ENCODE results near the gene CEBPA.

Gene CEBPA

DNA sequence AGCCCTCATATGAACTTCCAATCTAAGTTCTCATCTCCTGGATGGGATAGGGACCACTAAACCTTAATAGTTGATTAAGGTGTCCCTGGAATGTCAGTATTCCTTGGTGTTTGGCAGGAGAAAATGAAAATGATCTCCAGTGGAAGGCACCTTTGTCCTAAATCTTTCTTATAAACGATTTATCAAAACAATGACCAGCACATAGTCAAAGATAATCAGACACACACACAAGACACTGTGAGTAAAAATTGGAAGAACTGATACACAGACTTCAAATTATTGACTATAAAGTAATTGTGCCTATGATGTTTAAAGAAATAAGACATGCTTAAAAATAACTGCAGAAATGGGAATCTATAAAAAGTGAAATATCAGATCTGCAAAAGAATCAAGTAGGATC is 13.7 kb downstream of the CEBPA start:
- no peaks in the 10 kb centered on the region for H3K36me3 ChIP-seq (ENCODE audit: insufficient read depth, low read length)
- H3K9me3 ChIP-seq (ENCODE audit: low read depth, low read length) = no peaks in the 10 kb centered on the region
- H3K4me3 ChIP-seq = no peak overlapping the region
- H3K9ac ChIP-seq (ENCODE audit: insufficient read length) = no peak overlapping the region
- TF ChIP-seq FOXP2 (optimal IDR thresholded peaks at IDR 0.05; ENCODE audit: control extremely low read depth, extremely low read length, insufficient read depth) (no peak), POLR2AphosphoS5 (IDR thresholded peaks at IDR 0.05; ENCODE audit: borderline replicate concordance, low read depth, low read length) (no peak)
- no peak for DNase-seq (ENCODE audit: low read depth, low spot score)
- no peak overlapping the region for H3K27ac ChIP-seq

- DNase-seq (ENCODE audit: low read depth, low spot score) = no peak
- no peaks in the 10 kb centered on the region for H3K9me3 ChIP-seq (ENCODE audit: low read depth, low read length)
- no peak overlapping the region for H3K4me3 ChIP-seq
- no peak overlapping the region for H3K27ac ChIP-seq
- TF ChIP-seq EZH2 (IDR thresholded peaks at IDR 0.05) (no peak), POLR2AphosphoS5 (IDR thresholded peaks at IDR 0.05; ENCODE audit: borderline replicate concordance, low read depth, low read length) (no peak), FOXP2 (optimal IDR thresholded peaks at IDR 0.05; ENCODE audit: control extremely low read depth, extremely low read length, insufficient read depth) (no peak)
- H3K36me3 ChIP-seq (ENCODE audit: insufficient read depth, low read length) = no peaks in the 10 kb centered on the region
- no peak overlapping the region for H3K9ac ChIP-seq (ENCODE audit: insufficient read length)
These were observed 14.4 kb downstream of the CEBPA start for GRCh38 chr19:33287927-33288326.

DNA sequence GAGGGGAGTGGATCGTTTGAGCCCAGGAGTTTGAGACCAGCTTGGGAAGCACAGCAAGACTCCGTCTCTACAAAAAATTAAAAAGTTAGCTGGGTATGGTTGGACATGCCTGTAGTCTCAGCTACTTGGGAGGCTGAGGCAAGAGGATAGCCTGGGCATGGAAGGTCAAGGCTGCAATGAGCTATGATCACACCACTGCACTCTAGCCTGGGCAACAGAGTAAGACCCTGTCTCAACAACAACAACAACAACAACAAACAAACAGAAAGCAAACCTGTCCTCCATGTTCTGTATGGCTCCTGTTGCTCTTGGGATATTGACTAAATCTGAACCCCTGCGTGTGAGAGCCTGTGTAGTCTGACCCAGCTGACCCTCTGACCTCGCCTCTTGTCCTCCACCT is 14.9 kb downstream of the CEBPA start:
- no peak for TF ChIP-seq POLR2AphosphoS5 (IDR thresholded peaks at IDR 0.05; ENCODE audit: borderline replicate concordance, low read depth, low read length)
- TF ChIP-seq EZH2 (IDR thresholded peaks at IDR 0.05) = no peak
- no peak for TF ChIP-seq FOXP2 (optimal IDR thresholded peaks at IDR 0.05; ENCODE audit: control extremely low read depth, extremely low read length, insufficient read depth)
- Histone ChIP-seq H3K9me3 (ENCODE audit: low read depth, low read length) (no peaks in the 10 kb centered on the region), H3K9ac (ENCODE audit: insufficient read length) (no peak overlapping the region), H3K36me3 (ENCODE audit: insufficient read depth, low read length) (no peaks in the 10 kb centered on the region), H3K4me3 (no peak overlapping the region), H3K27ac (no peak overlapping the region)
- DNase-seq (ENCODE audit: low read depth, low spot score) = no peak

DNA sequence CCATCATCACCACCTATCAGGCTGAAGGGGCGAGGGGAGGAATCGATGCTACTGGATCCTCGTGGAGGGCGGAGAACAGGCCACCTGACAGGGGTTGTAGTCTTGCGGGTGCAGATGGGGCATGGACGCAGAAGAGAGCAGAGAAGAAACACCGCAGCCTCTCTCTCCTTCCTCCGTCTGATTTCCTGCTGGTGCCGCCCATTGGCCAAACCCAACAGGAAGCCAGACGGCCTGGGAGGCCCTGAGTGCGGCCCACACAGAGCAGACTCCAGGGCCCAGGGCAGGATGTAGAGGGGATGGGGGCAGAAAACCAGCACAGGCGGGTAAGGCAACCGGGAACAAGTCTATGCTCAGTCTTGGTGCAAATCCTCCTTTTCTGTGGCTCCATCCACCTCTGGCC is 15.4 kb downstream of the CEBPA start:
- TF ChIP-seq EZH2 (IDR thresholded peaks at IDR 0.05) (no peak), FOXP2 (optimal IDR thresholded peaks at IDR 0.05; ENCODE audit: control extremely low read depth, extremely low read length, insufficient read depth) (no peak), POLR2AphosphoS5 (IDR thresholded peaks at IDR 0.05; ENCODE audit: borderline replicate concordance, low read depth, low read length) (no peak)
- no peaks in the 10 kb centered on the region for H3K9me3 ChIP-seq (ENCODE audit: low read depth, low read length)
- no peaks in the 10 kb centered on the region for H3K36me3 ChIP-seq (ENCODE audit: insufficient read depth, low read length)
- no peak overlapping the region for H3K4me3 ChIP-seq
- no peak overlapping the region for H3K9ac ChIP-seq (ENCODE audit: insufficient read length)
- DNase-seq (ENCODE audit: low read depth, low spot score) = no peak
- H3K27ac ChIP-seq = no peak overlapping the region

DNA sequence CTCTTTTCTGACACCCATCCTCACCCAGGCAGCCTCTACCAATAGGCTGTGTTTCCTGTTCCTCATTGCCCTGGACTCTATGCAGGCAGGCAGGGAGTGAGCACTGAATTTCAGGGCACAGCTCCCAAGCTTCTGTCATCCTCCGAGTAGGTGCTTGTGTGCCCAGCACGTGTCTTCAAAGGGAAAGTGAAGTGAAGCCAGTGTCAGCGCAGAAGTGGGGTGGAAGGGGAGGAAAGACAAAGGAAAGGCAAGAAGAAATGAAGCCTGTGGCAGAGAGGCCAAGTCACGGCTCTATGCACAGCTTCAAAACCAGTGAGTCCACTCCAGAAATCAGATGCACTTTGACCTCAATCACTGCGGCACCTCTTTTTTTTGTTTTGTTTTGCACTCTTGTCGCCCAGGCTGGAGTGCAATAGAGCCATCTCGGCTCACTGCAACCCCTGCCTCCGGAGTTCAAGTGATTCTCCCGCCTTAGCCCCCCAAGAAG is 16.9 kb downstream of the CEBPA start:
- H3K9me3 ChIP-seq (ENCODE audit: low read depth, low read length) = no peaks in the 10 kb centered on the region
- H3K4me3 ChIP-seq = no peak overlapping the region
- no peaks in the 10 kb centered on the region for H3K36me3 ChIP-seq (ENCODE audit: insufficient read depth, low read length)
- H3K9ac ChIP-seq (ENCODE audit: insufficient read length) = no peak overlapping the region
- no peak for DNase-seq (ENCODE audit: low read depth, low spot score)
- no peak for TF ChIP-seq EZH2 (IDR thresholded peaks at IDR 0.05)
- no peak for TF ChIP-seq POLR2AphosphoS5 (IDR thresholded peaks at IDR 0.05; ENCODE audit: borderline replicate concordance, low read depth, low read length)
- TF ChIP-seq FOXP2 (optimal IDR thresholded peaks at IDR 0.05; ENCODE audit: control extremely low read depth, extremely low read length, insufficient read depth) = no peak
- H3K27ac ChIP-seq = no peak overlapping the region

GRCh38 chr19:33284756-33285155 is 17.6 kb downstream of the CEBPA start:
- no peak overlapping the region for H3K9ac ChIP-seq (ENCODE audit: insufficient read length)
- no peaks in the 10 kb centered on the region for H3K9me3 ChIP-seq (ENCODE audit: low read depth, low read length)
- H3K36me3 ChIP-seq (ENCODE audit: insufficient read depth, low read length) = no peaks in the 10 kb centered on the region
- DNase-seq (ENCODE audit: low read depth, low spot score) = no peak
- H3K4me3 ChIP-seq = no peak overlapping the region
- H3K27ac ChIP-seq = no peak overlapping the region
- TF ChIP-seq EZH2 (IDR thresholded peaks at IDR 0.05) (no peak), POLR2AphosphoS5 (IDR thresholded peaks at IDR 0.05; ENCODE audit: borderline replicate concordance, low read depth, low read length) (no peak), FOXP2 (optimal IDR thresholded peaks at IDR 0.05; ENCODE audit: control extremely low read depth, extremely low read length, insufficient read depth) (no peak)

DNA sequence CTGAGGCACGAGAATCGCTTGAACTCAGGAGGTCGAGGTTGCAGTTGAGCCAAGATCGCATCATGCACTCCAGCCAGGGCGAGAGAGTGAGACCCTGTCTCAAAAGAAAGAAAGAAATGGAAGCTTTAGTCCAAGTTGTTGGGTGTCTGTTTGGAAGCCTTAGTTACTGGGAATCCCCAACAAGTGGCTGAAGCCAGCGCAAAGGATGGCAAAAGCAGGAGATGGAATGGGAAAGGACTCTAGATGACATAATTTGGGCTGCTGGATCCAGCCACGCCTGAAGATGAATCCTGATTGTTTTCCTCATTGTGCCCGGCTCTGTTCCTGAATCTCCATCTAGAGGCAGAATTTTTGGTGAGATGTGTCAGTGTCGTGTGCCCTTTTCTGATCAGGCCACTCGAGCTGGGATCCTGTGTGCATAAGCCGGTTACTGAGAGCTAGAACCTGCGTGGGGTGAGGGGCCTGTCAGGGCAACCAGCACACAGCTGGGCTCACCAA is 18.1 kb downstream of the CEBPA start:
- no peak for DNase-seq (ENCODE audit: low read depth, low spot score)
- TF ChIP-seq FOXP2 (optimal IDR thresholded peaks at IDR 0.05; ENCODE audit: control extremely low read depth, extremely low read length, insufficient read depth) (no peak), EZH2 (IDR thresholded peaks at IDR 0.05) (no peak), POLR2AphosphoS5 (IDR thresholded peaks at IDR 0.05; ENCODE audit: borderline replicate concordance, low read depth, low read length) (no peak)
- Histone ChIP-seq H3K36me3 (ENCODE audit: insufficient read depth, low read length) (no peaks in the 10 kb centered on the region), H3K9me3 (ENCODE audit: low read depth, low read length) (no peaks in the 10 kb centered on the region), H3K27ac (no peak overlapping the region), H3K9ac (ENCODE audit: insufficient read length) (no peak overlapping the region), H3K4me3 (no peak overlapping the region)

- Histone ChIP-seq H3K4me3 (no peak overlapping the region), H3K9me3 (ENCODE audit: low read depth, low read length) (no peaks in the 10 kb centered on the region), H3K9ac (ENCODE audit: insufficient read length) (no peak overlapping the region), H3K36me3 (ENCODE audit: insufficient read depth, low read length) (no peaks in the 10 kb centered on the region), H3K27ac (no peak overlapping the region)
- no peak for TF ChIP-seq POLR2AphosphoS5 (IDR thresholded peaks at IDR 0.05; ENCODE audit: borderline replicate concordance, low read depth, low read length)
- TF ChIP-seq EZH2 (IDR thresholded peaks at IDR 0.05) = no peak
- no peak for TF ChIP-seq FOXP2 (optimal IDR thresholded peaks at IDR 0.05; ENCODE audit: control extremely low read depth, extremely low read length, insufficient read depth)
- DNase-seq (ENCODE audit: low read depth, low spot score) = no peak
These were observed 18.7 kb downstream of the CEBPA start for GRCh38 chr19:33283589-33283988.

- H3K4me3 ChIP-seq = no peak overlapping the region
- TF ChIP-seq EZH2 (IDR thresholded peaks at IDR 0.05) (no peak), POLR2AphosphoS5 (IDR thresholded peaks at IDR 0.05; ENCODE audit: borderline replicate concordance, low read depth, low read length) (no peak), FOXP2 (optimal IDR thresholded peaks at IDR 0.05; ENCODE audit: control extremely low read depth, extremely low read length, insufficient read depth) (no peak)
- H3K36me3 ChIP-seq (ENCODE audit: insufficient read depth, low read length) = no peaks in the 10 kb centered on the region
- H3K27ac ChIP-seq = no peak overlapping the region
- H3K9ac ChIP-seq (ENCODE audit: insufficient read length) = no peak overlapping the region
- no peaks in the 10 kb centered on the region for H3K9me3 ChIP-seq (ENCODE audit: low read depth, low read length)
- DNase-seq (ENCODE audit: low read depth, low spot score) = no peak
These were observed 20.2 kb downstream of the CEBPA start for GRCh38 chr19:33282036-33282671.

Data from SK-N-MC (cell line).